IMR-90 (cell line): ENCODE results near the gene RSU1. TPM values are rescaled to one million over a fixed set of nuclear protein-coding genes. Genes with fewer than 3 reads are reported as not detected.

Experiments used
- ATAC-seq: fragments of 200-7000 bp; cut with Tn5 transposase; 2 replicates; pipeline ENCODE4 v1.9.1; 2020; ENCODE audit warnings: low read depth, mild to moderate bottlenecking, moderate library complexity
- BruUV-seq: library from RNA; stranded (reverse); fragments of 400-500 nt; replicated peaks from 2 replicates; lab custom pipeline; 2021; lab: Mats Ljungman, UMichigan
- CTCF ChIA-PET: fragments of 300-600 bp; formaldehyde crosslinking; extraction: SDS; loops from one replicate; lab custom pipeline; 2021; ENCODE audit warnings: antibody characterized with exemption; lab: Yijun Ruan, JAX
- POLR2A ChIA-PET: fragments of 300-600 bp; sonication (Branson Sonifier 250); formaldehyde crosslinking; loops from one replicate; lab custom pipeline; 2022; ENCODE audit warnings: antibody characterized with exemption; ENCODE audit not compliant: unreplicated experiment; lab: Charles Lee
- DNase-seq: peaks from one replicate; pipeline ENCODE4 v3.0.0; 2013
- H2AFZ ChIP-seq: replicated peaks from 2 replicates; pipeline ENCODE3; 2013; ENCODE audit warnings: low read length, mild to moderate bottlenecking; ENCODE audit not compliant: poor library complexity
- H2AK5ac ChIP-seq: 2 replicates; pipeline ENCODE4 v1.6.1; 2013; ENCODE audit warnings: low read depth, low read length, inconsistent platforms
- H2AK9ac ChIP-seq: replicated peaks from 2 replicates; pipeline ENCODE3; 2013; ENCODE audit warnings: mild to moderate bottlenecking, low read depth, low read length, moderate library complexity; ENCODE audit not compliant: poor library complexity
- H2BK120ac ChIP-seq: 2 replicates; pipeline ENCODE4 v1.6.1; 2013; ENCODE audit warnings: low read depth, low read length, inconsistent platforms
- H2BK15ac ChIP-seq: 3 replicates; pipeline ENCODE4 v1.6.1; 2013; ENCODE audit warnings: low read depth, low read length, inconsistent platforms
- H2BK20ac ChIP-seq: 2 replicates; pipeline ENCODE4 v1.6.1; 2013; ENCODE audit warnings: low read depth, mild to moderate bottlenecking, inconsistent platforms, low read length, moderate library complexity
- H2BK5ac ChIP-seq: 2 replicates; pipeline ENCODE4 v1.6.1; 2013; ENCODE audit warnings: mild to moderate bottlenecking, low read depth, low read length, inconsistent platforms; ENCODE audit not compliant: poor library complexity, severe bottlenecking
- H3K14ac ChIP-seq: replicated peaks from 2 replicates; pipeline ENCODE4 v1.6.1; 2013; ENCODE audit warnings: low read depth, low read length, inconsistent platforms
- H3K18ac ChIP-seq: 2 replicates; pipeline ENCODE4 v1.6.1; 2013; ENCODE audit warnings: low read depth, low read length, control low read depth
- H3K23ac ChIP-seq: 2 replicates; pipeline ENCODE4 v1.6.1; 2013; ENCODE audit warnings: low read depth, low read length, inconsistent platforms
- H3K27ac ChIP-seq: 2 replicates; pipeline ENCODE4 v1.5.1; 2013; ENCODE audit warnings: mild to moderate bottlenecking, control low read depth, low read length; ENCODE audit not compliant: insufficient read depth
- H3K27me3 ChIP-seq: 2 replicates; pipeline ENCODE4 v1.6.1; 2013; ENCODE audit warnings: low read length; ENCODE audit not compliant: control insufficient read depth, insufficient read depth
- H3K36me3 ChIP-seq: 2 replicates; pipeline ENCODE4 v1.6.1; 2013; ENCODE audit warnings: low read length, mixed read lengths; ENCODE audit not compliant: control insufficient read depth, insufficient read depth
- H3K4ac ChIP-seq: 2 replicates; pipeline ENCODE4 v1.6.1; 2013; ENCODE audit warnings: low read depth, low read length, inconsistent platforms
- H3K4me1 ChIP-seq: 2 replicates; pipeline ENCODE4 v1.6.1; 2013; ENCODE audit warnings: low read length, mixed read lengths; ENCODE audit not compliant: control insufficient read depth, insufficient read depth
- H3K4me2 ChIP-seq: 2 replicates; pipeline ENCODE4 v1.6.1; 2013; ENCODE audit warnings: low read depth, mild to moderate bottlenecking, control low read depth, low read length, moderate library complexity
- H3K4me3 ChIP-seq: 2 replicates; pipeline ENCODE4 v1.5.1; 2013; ENCODE audit warnings: low read depth, mild to moderate bottlenecking, control low read depth, low read length, moderate library complexity; ENCODE audit not compliant: insufficient read depth
- H3K56ac ChIP-seq: 2 replicates; pipeline ENCODE4 v1.6.1; 2013; ENCODE audit warnings: low read length, inconsistent platforms; ENCODE audit not compliant: insufficient read depth; ENCODE audit errors: extremely low read depth
- H3K79me1 ChIP-seq, 2 experiments: 2 replicates each; pipeline ENCODE4 v1.6.1; 2013; ENCODE audit warnings: low read length in 2 of 2, inconsistent platforms in 1 of 2, low read depth in 1 of 2
- H3K9ac ChIP-seq: 2 replicates; pipeline ENCODE4 v1.6.1; 2013; ENCODE audit warnings: low read depth, low read length, control low read depth
- H3K9me1 ChIP-seq: 2 replicates; pipeline ENCODE4 v1.6.1; 2013; ENCODE audit warnings: low read length, inconsistent platforms; ENCODE audit not compliant: insufficient read depth
- H3K9me3 ChIP-seq: 2 replicates; pipeline ENCODE4 v1.6.1; 2013; ENCODE audit warnings: low read length; ENCODE audit not compliant: control insufficient read depth, insufficient read depth
- H4K20me1 ChIP-seq: 2 replicates; pipeline ENCODE4 v1.6.1; 2013; ENCODE audit warnings: low read length, inconsistent platforms; ENCODE audit not compliant: insufficient read depth
- H4K5ac ChIP-seq: 2 replicates; pipeline ENCODE4 v1.6.1; 2013; ENCODE audit warnings: mild to moderate bottlenecking, low read depth, low read length, control low read depth
- H4K8ac ChIP-seq, 2 experiments: 2 replicates each; pipeline ENCODE4 v1.6.1; 2013; ENCODE audit warnings: low read depth in 2 of 2, low read length in 2 of 2, control low read depth in 1 of 2, inconsistent platforms in 1 of 2
- H4K91ac ChIP-seq: 2 replicates; pipeline ENCODE4 v1.6.1; 2013; ENCODE audit warnings: low read depth, low read length, inconsistent platforms; ENCODE audit not compliant: insufficient read depth
- MAFK ChIP-seq: IDR thresholded peaks from 2 replicates; pipeline ENCODE4 v1.6.1; 2012; ENCODE audit warnings: low read depth, low read length, improper control_type of control experiment
- MAZ ChIP-seq: IDR thresholded peaks from 2 replicates; pipeline ENCODE4 v1.6.1; 2012; ENCODE audit warnings: low read depth, mild to moderate bottlenecking, low read length, improper control_type of control experiment, moderate library complexity, borderline replicate concordance
- WGBS, 2 experiments: methylation state at CpG; one replicate each; pipeline versions ENCODE4 v1.1.5 to v1.1.7; 2013; ENCODE audit warnings: missing lambda C conversion rate in 2 of 2; ENCODE audit not compliant: insufficient read length in 1 of 2; ENCODE audit errors: extremely low coverage in 2 of 2; 5-methylcytosine and 5-hydroxymethylcytosine counted together
- dilution Hi-C: fragments of 300-500 bp; cut with HindIII; formaldehyde crosslinking; loops from one replicate; pipeline ENCODE4 v1.14.3; 2018; ENCODE audit warnings: low sequenced_read_pairs; ENCODE audit not compliant: unreplicated experiment
- in situ Hi-C: fragments of 300-500 bp; cut with MboI; formaldehyde crosslinking; loops from 3 replicates; pipeline ENCODE4 v1.14.3; 2019; ENCODE audit warnings: low sequenced_read_pairs, inconsistent platforms, mixed read lengths
- intact Hi-C: fragments of 100-400 bp; cut with micrococcal nuclease; formaldehyde crosslinking; loops from 2 replicates; pipeline ENCODE4 v1.10.0; 2022
- polyA plus RNA-seq, 3 experiments: library from polyadenylated mRNA; depleted of rRNA; stranded (reverse); fragments of >200 nt; gene quantifications; 2 replicates each; pipeline ENCODE4 v1.2.3, GENCODE V29; 2012; ENCODE audit warnings: low replicate concordance in 1 of 3
- total RNA-seq: library from RNA; depleted of rRNA; stranded (reverse); fragments of >200 nt; gene quantifications from 2 replicates; pipeline ENCODE4 v1.2.3, GENCODE V29; 2012

RSU1 gene
- total and polyA plus RNA-seq, 2 of the 4 experiments (the other 2 are of a cell fraction), result 134 to 148 TPM

DNA sequence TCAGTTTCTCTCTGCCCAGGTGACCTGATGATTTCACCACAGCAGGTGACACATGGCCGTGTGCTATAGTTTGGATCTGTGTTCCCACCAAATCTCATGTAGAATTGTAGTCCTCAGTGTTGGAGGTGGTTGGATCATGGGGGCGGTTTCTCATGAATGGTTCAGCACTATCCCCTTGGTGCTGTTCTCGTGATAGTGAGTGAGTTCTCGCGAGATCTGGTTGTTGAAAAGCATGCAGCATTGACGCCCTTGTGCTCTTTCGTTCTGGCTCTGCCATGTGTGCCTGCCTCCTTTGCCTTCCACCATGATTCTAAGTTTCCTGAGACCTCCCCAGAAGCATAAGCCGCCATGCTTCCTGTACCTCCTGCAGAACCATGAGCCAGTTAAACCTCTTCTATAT is 210.3 kb downstream of the RSU1 start:
- Histone ChIP-seq H3K14ac (no peak overlapping the region), H3K4me1 (no peaks in the 10 kb centered on the region), H2AK9ac (no peak overlapping the region), H3K9me3 (no peaks in the 10 kb centered on the region), H3K27ac (no peak overlapping the region), H3K4ac (no peak overlapping the region), H4K20me1 (peaks cover 5% of the 10 kb centered on the region; the same call in 1 of the 2 replicates), H2BK15ac (no peak overlapping the region), H3K4me3 (no peak overlapping the region), H3K9ac (no peak overlapping the region), H2BK5ac (no peak overlapping the region), H4K8ac (no peak overlapping the region), H3K23ac (no peak overlapping the region), H3K4me2 (no peak overlapping the region), H3K18ac (no peak overlapping the region), H3K79me1 (peaks cover 3 to 18% of the 10 kb centered on the region in 2 experiments), H2AK5ac (no peak overlapping the region), H3K9me1 (peaks cover 5% of the 10 kb centered on the region; the same call in 1 of the 2 replicates), H3K27me3 (no peaks in the 10 kb centered on the region), H4K91ac (no peak overlapping the region), H4K5ac (no peak overlapping the region), H2BK20ac (no peak overlapping the region), H3K56ac (no peak overlapping the region), H2AFZ (no peak overlapping the region), H3K36me3 (no peaks in the 10 kb centered on the region), H2BK120ac (no peak overlapping the region)
- ATAC-seq (no peak), DNase-seq (no peak)
- WGBS, 2 experiments, result 96% methylated on average over 4 of the region's 8 CpGs; no CpG with 5 or more reads in 1 of the 2 experiments
- ChIA-PET CTCF (no interaction called here), POLR2A (no interaction called here)
- TF ChIP-seq MAZ (no peak), MAFK (no peak)
- intact Hi-C loops (no loop called here), dilution Hi-C loops (no loop called here), in situ Hi-C loops (no loop called here)
- BruUV-seq, result no TSS peak
